MG63 (cell line): ENCODE measurements around the gene PPP1R11. TPM values are rescaled to one million over a fixed set of nuclear protein-coding genes. Genes with fewer than 3 reads are reported as not detected.
"Not testable (repeated sequence)": the region's sequence is repeated elsewhere in the genome, so short reads cannot be mapped to it uniquely, and the experiment has no call there.

Source experiments
- DNase-seq: peaks from one replicate; pipeline ENCODE4 v3.0.0-alpha.2; 2020
- H3K27me3 ChIP-seq: fragments of 250-450 bp; sonication (Bioruptor Pico); 2 replicates; pipeline ENCODE4 v1.5.1; 2020; ENCODE audit warnings: mild to moderate bottlenecking, moderate library complexity
- H3K36me3 ChIP-seq: fragments of 250-450 bp; sonication (Bioruptor Pico); 2 replicates; pipeline ENCODE4 v1.5.1; 2020; ENCODE audit warnings: mild to moderate bottlenecking, moderate library complexity
- H3K4me3 ChIP-seq: fragments of 250-450 bp; sonication (Bioruptor Pico); 2 replicates; pipeline ENCODE4 v1.5.1; 2020; ENCODE audit warnings: mild to moderate bottlenecking, moderate library complexity
- H3K9me3 ChIP-seq: fragments of 250-450 bp; sonication (Bioruptor Pico); 2 replicates; pipeline ENCODE4 v1.5.1; 2020; ENCODE audit warnings: mild to moderate bottlenecking, moderate library complexity
- total RNA-seq: library from RNA; depleted of rRNA; stranded (reverse); fragments of >200 nt; shearing (Covaris generic); gene quantifications from 2 replicates; pipeline ENCODE4 v1.2.3, GENCODE V29; 2014; ENCODE audit warnings: low replicate concordance; rRNA removed

The PPP1R11 gene, protein sequence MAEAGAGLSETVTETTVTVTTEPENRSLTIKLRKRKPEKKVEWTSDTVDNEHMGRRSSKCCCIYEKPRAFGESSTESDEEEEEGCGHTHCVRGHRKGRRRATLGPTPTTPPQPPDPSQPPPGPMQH
- 20.2 and 47.2 TPM in 2 replicates for total RNA-seq

GRCh38 chr6:30066577-30067459 is at the start of gene PPP1R11:
TSS of gene PPP1R11 (plus strand) at chr6:30067198. CDS start at chr6:30067411, 213 bp downstream.
- Histone ChIP-seq H3K4me3 (peak within 1 kb of the TSS; percentile 67), H3K27me3 (no peaks in the 10 kb centered on the region), H3K36me3 (peaks cover 14% of the 10 kb centered on the region; the same call in 1 of the 2 replicates), H3K9me3 (no peaks in the 10 kb centered on the region)
- peak; percentile 98 for DNase-seq

DNA sequence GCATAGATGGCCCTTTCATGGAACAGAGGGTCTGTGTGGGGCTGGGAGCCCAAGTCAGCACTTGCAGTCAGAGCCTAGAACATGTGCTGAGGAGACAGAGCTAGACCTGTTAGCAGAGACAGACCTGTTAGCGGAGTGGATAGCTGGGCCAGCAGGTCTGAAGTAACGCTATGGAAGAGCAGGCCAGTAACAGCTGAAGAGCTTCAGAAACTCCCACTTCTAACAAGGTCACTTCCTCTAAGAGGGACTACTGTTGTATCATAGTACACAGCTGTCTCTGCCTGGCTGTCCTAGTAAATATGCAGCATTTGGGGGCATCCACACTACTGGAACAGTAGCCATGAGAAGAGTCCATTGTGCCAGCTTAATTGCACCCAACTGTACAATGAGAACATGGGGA is 47.2 kb upstream of the PPP1R11 start:
- H3K4me3 ChIP-seq, result no peak overlapping the region
- DNase-seq, result no peak
- H3K9me3 ChIP-seq, result no peaks in the 10 kb centered on the region
- no peaks in the 10 kb centered on the region for H3K27me3 ChIP-seq
- H3K36me3 ChIP-seq, result no peaks in the 10 kb centered on the region

DNA sequence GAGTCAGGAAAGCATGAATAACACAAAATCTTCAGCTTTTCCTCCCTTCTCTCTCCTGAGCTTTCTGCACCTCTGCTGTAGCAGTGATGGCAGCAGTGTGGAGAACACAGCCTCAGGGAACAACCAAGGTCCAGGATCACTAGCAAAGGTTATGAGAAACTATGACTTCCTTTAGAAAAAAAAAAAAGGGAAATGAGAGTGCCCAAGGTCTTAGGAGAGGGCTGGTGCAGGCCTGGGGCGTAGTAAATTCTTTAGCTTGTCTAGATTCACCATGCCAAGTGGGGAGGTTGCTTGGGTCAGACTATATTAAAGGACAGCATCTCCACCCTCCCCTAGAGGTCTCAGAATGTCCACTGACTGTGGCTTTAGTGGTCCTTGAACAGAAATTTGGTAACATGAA is 46.4 kb upstream of the PPP1R11 start:
- Histone ChIP-seq H3K4me3 (no peak overlapping the region), H3K36me3 (no peaks in the 10 kb centered on the region), H3K27me3 (no peaks in the 10 kb centered on the region), H3K9me3 (no peaks in the 10 kb centered on the region)
- no peak for DNase-seq

- H3K36me3 ChIP-seq, result no peaks in the 10 kb centered on the region
- no peak overlapping the region for H3K4me3 ChIP-seq
- no peaks in the 10 kb centered on the region for H3K27me3 ChIP-seq
- H3K9me3 ChIP-seq, result no peaks in the 10 kb centered on the region
- DNase-seq, result no peak
Measured at GRCh38 chr6:30022189-30022588, 44.8 kb upstream of the PPP1R11 start.

- not testable (repeated sequence) for DNase-seq, H3K9me3 ChIP-seq, H3K27me3 ChIP-seq, H3K36me3 ChIP-seq, H3K4me3 ChIP-seq
Measured at GRCh38 chr6:30022712-30023111, 44.3 kb upstream of the PPP1R11 start.

DNA sequence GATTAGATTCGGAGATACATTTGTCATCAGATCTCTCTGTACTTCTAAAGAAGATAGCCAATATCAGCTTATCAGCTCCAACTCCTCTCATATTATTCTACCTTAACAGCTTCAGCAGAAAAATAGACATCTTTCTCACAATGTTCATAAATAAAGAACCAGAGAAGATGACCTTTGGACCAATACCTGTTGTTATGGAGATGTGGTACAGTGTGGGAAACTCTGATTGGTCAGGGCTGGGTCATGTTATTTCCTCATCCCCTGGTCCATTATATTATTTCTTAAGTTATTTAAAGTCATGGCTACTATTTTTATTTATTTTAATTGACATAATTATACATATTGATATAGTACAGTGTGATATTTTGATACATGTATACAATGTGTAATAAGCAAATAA is 41.8 kb upstream of the PPP1R11 start:
- no peaks in the 10 kb centered on the region for H3K27me3 ChIP-seq
- DNase-seq, result no peak
- H3K36me3 ChIP-seq, result no peaks in the 10 kb centered on the region

DNA sequence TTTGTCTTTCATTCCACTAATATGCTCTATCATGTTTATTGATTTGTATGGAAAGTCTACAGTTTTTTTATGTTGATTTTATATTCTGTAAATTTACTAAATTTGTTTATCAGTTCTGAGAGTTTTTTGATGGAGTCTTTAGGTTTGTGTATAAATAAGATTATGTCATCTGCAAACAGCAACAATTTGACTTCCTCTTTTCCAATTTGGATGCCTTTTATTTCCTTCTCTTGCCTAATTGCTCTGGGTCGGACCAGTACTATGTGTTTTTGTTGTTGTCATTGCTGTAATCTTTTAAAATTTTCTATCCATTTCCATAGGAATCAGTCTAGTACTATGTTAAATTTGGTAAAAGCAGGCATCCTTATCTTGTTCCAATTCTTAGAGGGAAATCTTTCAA is 37.4 kb upstream of the PPP1R11 start:
- Histone ChIP-seq H3K9me3 (no peaks in the 10 kb centered on the region), H3K36me3 (no peaks in the 10 kb centered on the region), H3K4me3 (no peak overlapping the region), H3K27me3 (no peaks in the 10 kb centered on the region)
- DNase-seq, result no peak

More for the DNA sequence above, 41.8 kb upstream of the PPP1R11 start:
- Histone ChIP-seq H3K4me3 (no peak overlapping the region), H3K9me3 (no peaks in the 10 kb centered on the region)

GRCh38 chr6:30031381-30031780 is 35.6 kb upstream of the PPP1R11 start:
- Histone ChIP-seq H3K36me3 (no peaks in the 10 kb centered on the region), H3K9me3 (no peaks in the 10 kb centered on the region), H3K4me3 (no peak overlapping the region), H3K27me3 (no peaks in the 10 kb centered on the region)
- no peak for DNase-seq

DNA sequence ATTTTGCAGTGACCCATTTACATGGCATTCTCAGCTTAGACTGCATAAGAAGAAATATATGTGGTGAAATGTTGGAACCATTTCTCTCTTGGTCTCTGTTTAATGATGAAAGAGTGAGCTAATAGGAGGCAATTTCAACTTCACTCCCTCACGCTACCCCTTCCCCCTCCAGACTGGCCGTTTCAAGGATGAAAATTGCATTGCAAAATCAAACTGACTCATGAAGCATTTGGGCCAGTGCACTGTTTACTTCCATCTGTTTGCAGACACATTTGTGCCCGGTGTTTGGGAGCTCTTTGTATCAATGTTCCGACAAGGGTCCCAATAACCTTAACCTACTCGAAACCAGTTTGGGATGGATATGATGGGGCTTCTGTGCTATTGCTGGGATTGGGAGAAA is 33.6 kb upstream of the PPP1R11 start:
- not testable (repeated sequence) for H3K4me3 ChIP-seq, H3K9me3 ChIP-seq, H3K27me3 ChIP-seq, H3K36me3 ChIP-seq
- DNase-seq, result peak; percentile 36

GRCh38 chr6:30035784-30036183 is 31.2 kb upstream of the PPP1R11 start:
- Histone ChIP-seq H3K27me3 (no peaks in the 10 kb centered on the region), H3K4me3 (no peak overlapping the region), H3K9me3 (no peaks in the 10 kb centered on the region), H3K36me3 (no peaks in the 10 kb centered on the region)
- no peak for DNase-seq

DNA sequence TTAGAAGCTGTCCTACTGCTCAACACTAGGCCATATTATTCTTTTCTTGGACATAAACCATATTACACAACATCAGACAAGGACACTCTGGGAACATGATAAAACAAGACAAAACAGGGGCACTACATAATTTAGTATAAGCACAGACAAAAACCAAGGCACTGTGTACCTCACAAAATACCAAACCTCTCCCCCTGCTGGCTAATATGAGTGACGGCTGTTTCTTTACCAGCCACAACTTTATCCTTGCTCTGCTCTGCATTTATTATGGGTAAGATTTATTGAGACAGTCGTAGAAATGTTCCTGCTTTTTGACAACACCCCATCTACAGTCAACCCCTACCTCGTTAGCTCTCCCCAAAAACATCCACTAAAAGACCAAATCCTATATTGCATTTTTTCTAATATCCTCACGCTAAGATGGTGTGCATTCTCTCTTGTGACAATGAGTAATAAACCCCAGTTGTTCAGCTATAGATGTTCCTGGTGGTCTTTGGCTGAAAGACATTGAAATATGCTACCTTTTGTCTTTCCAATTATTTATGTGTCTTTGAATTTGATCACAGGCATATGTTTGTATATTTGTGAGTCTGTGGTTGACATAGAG is 29.7 kb upstream of the PPP1R11 start:
- DNase-seq, result no peak
- no peaks in the 10 kb centered on the region for H3K9me3 ChIP-seq
- no peak overlapping the region for H3K4me3 ChIP-seq
- no peaks in the 10 kb centered on the region for H3K36me3 ChIP-seq
- no peaks in the 10 kb centered on the region for H3K27me3 ChIP-seq

DNA sequence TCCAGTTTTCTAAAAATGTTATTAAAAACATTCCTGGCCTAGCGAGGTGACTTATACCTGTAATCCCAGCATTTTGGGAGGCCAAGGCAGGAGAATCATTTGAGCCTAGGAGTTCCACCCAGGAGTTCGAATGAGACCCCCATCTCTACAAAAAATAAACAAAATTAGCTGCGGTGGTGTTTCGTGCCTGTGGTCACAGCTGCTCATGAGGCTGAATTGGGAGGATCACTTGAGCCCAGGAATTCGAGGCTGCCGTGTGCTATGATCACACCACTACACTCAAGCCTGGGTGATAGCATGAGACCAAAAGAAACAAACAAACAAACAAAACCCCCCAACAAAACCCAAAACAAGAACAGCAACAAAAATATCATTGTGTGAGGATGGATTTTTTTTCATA is 25.8 kb upstream of the PPP1R11 start:
- H3K27me3 ChIP-seq, result no peaks in the 10 kb centered on the region
- no peaks in the 10 kb centered on the region for H3K9me3 ChIP-seq
- no peak for DNase-seq

GRCh38 chr6:30041821-30042220 is 25.2 kb upstream of the PPP1R11 start:
- DNase-seq, result no peak

More for the DNA sequence above, 25.8 kb upstream of the PPP1R11 start:
- H3K36me3 ChIP-seq, result no peaks in the 10 kb centered on the region
- H3K4me3 ChIP-seq, result no peak overlapping the region

GRCh38 chr6:30042476-30042875 is 24.5 kb upstream of the PPP1R11 start:
- Histone ChIP-seq H3K36me3 (no peaks in the 10 kb centered on the region), H3K27me3 (no peaks in the 10 kb centered on the region), H3K4me3 (no peak overlapping the region), H3K9me3 (no peaks in the 10 kb centered on the region)
- DNase-seq, result no peak

More at GRCh38 chr6:30041821-30042220, 25.2 kb upstream of the PPP1R11 start:
- Histone ChIP-seq H3K9me3 (no peaks in the 10 kb centered on the region), H3K4me3 (no peak overlapping the region), H3K36me3 (no peaks in the 10 kb centered on the region), H3K27me3 (no peaks in the 10 kb centered on the region)

DNA sequence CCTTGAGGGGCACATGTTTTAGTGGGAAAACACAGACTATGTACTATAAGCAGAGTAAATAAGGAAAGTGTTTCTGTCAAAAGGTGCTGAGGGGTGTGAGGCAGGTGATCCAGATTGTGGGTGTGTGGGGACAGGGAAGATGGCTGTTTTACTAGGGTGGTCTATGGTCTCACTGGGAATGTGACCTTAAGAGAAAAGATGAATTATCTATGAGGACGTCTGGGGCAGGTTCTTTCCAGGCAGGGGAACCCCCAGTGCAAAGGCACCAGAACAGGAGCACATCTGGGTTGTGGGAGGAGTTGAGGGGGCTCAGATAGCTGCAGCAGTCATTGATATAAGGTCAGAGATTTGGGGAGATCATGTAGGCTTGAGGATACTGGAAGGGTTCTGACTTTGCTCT is 24.1 kb upstream of the PPP1R11 start:
- no peaks in the 10 kb centered on the region for H3K9me3 ChIP-seq
- no peaks in the 10 kb centered on the region for H3K27me3 ChIP-seq
- no peak overlapping the region for H3K4me3 ChIP-seq
- no peaks in the 10 kb centered on the region for H3K36me3 ChIP-seq
- DNase-seq, result no peak

GRCh38 chr6:30043744-30044143 is 23.3 kb upstream of the PPP1R11 start:
- DNase-seq, result no peak

DNA sequence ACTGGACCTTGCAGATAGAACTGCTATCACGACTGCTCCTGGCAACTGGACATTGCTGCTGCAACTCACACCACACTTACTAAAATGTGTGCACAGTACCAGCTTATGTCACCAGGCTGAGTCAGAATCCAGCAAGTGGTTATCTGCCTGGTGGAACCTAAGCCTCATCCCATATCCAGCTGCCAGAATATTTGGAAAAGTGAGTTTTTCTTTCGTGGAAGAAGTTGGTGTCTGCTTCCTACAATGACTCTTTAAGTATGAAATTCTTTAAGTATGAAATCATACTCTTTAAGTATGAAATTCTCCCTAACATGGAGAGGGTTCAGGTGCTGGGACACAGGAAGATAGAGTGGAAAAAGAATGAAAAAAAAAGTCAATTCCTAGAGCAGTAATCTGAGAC is 22.4 kb upstream of the PPP1R11 start:
- no peaks in the 10 kb centered on the region for H3K27me3 ChIP-seq
- no peaks in the 10 kb centered on the region for H3K36me3 ChIP-seq
- H3K9me3 ChIP-seq, result no peaks in the 10 kb centered on the region
- H3K4me3 ChIP-seq, result no peak overlapping the region
- DNase-seq, result peak; percentile 56

More at GRCh38 chr6:30043744-30044143, 23.3 kb upstream of the PPP1R11 start:
- Histone ChIP-seq H3K36me3 (no peaks in the 10 kb centered on the region), H3K4me3 (no peak overlapping the region), H3K9me3 (no peaks in the 10 kb centered on the region), H3K27me3 (no peaks in the 10 kb centered on the region)
